ENCODE measurements around the gene MALAT1.

- TF ChIP-seq CTCF (conservative IDR thresholded peaks at IDR 0.05 in 1 of 2, IDR thresholded peaks at IDR 0.05 in 1 of 2; ENCODE audit: extremely low read depth in 1 of 2, insufficient read depth in 1 of 2, low read depth in 1 of 2, low read length in 2 of 2) (no peak), EZH2 (IDR thresholded peaks at IDR 0.05; ENCODE audit: borderline replicate concordance, low read length) (no peak)
These were observed 9.7 kb upstream of the MALAT1 start for GRCh38 chr11:65489035-65489705.

Measured in mammary epithelial cell (primary cell).